HepG2 (cell line): ENCODE results near the gene RNASE11.
"Not testable (repeated sequence)": the region's sequence is repeated elsewhere in the genome, so short reads cannot be mapped to it uniquely, and the experiment has no call there.

Source experiments
- ARNT ChIP-seq: fragments of 450-650 bp; IDR thresholded peaks from 2 replicates; pipeline ENCODE4 v1.6.1; 2017
- FOSL1 ChIP-seq: sonication (generic); formaldehyde crosslinking; IDR thresholded peaks from 2 replicates; pipeline ENCODE4 v1.9.0; 2021; ENCODE audit warnings: missing genetic modification reagents, borderline replicate concordance
- POLR2A ChIP-seq, 2 experiments: IDR thresholded peaks; 2 replicates each; pipeline ENCODE4 v1.6.1; 2011; ENCODE audit warnings: low read depth in 2 of 2, low read length in 2 of 2, mild to moderate bottlenecking in 1 of 2, moderate library complexity in 1 of 2; ENCODE audit not compliant: insufficient read depth in 1 of 2
- ZFP36L1 ChIP-seq: sonication (generic); formaldehyde crosslinking; IDR thresholded peaks from 2 replicates; pipeline ENCODE4 v1.8.0; 2022; ENCODE audit warnings: mild to moderate bottlenecking, missing genetic modification reagents, moderate library complexity
- ZNF292 ChIP-seq: sonication (generic); formaldehyde crosslinking; IDR thresholded peaks from 2 replicates; pipeline ENCODE4 v1.8.1; 2022; ENCODE audit warnings: mild to moderate bottlenecking, low read depth, missing genetic modification reagents, borderline replicate concordance
- TF ChIP-seq, protein P1 (sequence below): sonication (generic); formaldehyde crosslinking; IDR thresholded peaks from 2 replicates; pipeline ENCODE4 v1.8.1; 2022; ENCODE audit warnings: mild to moderate bottlenecking, missing genetic modification reagents
- TF ChIP-seq, protein P2 (sequence below): sonication (generic); formaldehyde crosslinking; IDR thresholded peaks from 2 replicates; pipeline ENCODE4 v1.8.0; 2022; ENCODE audit warnings: mild to moderate bottlenecking, missing genetic modification reagents, moderate library complexity
- TF ChIP-seq, protein P3 (sequence below): sonication (generic); formaldehyde crosslinking; IDR thresholded peaks from 2 replicates; pipeline ENCODE4 v1.4.0; 2020; ENCODE audit warnings: missing genetic modification reagents
- TF ChIP-seq, protein P4 (sequence below): sonication (generic); formaldehyde crosslinking; IDR thresholded peaks from 2 replicates; pipeline ENCODE4 v1.5.1; 2020; ENCODE audit warnings: mild to moderate bottlenecking, moderate library complexity, missing genetic modification reagents
- TF ChIP-seq, protein P5 (sequence below): sonication (generic); formaldehyde crosslinking; IDR thresholded peaks from 2 replicates; pipeline ENCODE4 v1.5.1; 2020; ENCODE audit warnings: missing genetic modification reagents, mild to moderate bottlenecking, borderline replicate concordance
- TF ChIP-seq, protein P6 (sequence below): IDR thresholded peaks from 2 replicates; pipeline ENCODE4 v1.6.1; 2016; ENCODE audit warnings: low read depth, control low read depth

DNA sequence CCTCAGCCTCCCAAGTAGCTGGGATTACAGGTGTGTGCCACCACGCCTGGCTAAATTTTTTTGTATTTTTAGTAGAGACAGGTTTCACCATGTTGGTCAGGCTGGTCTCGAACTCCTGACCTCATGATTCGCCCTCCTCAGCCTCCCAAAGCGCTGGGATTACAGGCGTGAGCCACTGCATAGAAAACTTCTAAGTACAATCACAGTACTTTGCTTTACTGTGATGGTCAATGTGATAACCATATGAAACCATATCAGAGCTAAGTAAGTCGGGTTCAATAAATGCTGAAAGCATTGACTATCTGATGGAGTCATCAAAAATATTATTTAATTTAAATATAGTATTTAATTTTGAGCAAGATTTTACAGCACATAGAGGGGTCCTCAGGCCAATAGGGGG is 31.9 kb upstream of the RNASE11 start:
- TF ChIP-seq, protein P1, sequence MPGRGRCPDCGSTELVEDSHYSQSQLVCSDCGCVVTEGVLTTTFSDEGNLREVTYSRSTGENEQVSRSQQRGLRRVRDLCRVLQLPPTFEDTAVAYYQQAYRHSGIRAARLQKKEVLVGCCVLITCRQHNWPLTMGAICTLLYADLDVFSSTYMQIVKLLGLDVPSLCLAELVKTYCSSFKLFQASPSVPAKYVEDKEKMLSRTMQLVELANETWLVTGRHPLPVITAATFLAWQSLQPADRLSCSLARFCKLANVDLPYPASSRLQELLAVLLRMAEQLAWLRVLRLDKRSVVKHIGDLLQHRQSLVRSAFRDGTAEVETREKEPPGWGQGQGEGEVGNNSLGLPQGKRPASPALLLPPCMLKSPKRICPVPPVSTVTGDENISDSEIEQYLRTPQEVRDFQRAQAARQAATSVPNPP (CRISPR knock-in tag) = not testable (repeated sequence)
- TF ChIP-seq FOSL1 (CRISPR knock-in tag); ZNF292 (CRISPR knock-in tag); POLR2A (IDR thresholded peaks at IDR 0.05; ENCODE audit: insufficient read depth in 1 of 2, low read depth in 2 of 2, low read length in 2 of 2); ARNT; ZFP36L1: not testable (repeated sequence)
- TF ChIP-seq, protein P2, sequence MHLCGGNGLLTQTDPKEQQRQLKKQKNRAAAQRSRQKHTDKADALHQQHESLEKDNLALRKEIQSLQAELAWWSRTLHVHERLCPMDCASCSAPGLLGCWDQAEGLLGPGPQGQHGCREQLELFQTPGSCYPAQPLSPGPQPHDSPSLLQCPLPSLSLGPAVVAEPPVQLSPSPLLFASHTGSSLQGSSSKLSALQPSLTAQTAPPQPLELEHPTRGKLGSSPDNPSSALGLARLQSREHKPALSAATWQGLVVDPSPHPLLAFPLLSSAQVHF (CRISPR knock-in tag) = not testable (repeated sequence)
- TF ChIP-seq, protein P3, sequence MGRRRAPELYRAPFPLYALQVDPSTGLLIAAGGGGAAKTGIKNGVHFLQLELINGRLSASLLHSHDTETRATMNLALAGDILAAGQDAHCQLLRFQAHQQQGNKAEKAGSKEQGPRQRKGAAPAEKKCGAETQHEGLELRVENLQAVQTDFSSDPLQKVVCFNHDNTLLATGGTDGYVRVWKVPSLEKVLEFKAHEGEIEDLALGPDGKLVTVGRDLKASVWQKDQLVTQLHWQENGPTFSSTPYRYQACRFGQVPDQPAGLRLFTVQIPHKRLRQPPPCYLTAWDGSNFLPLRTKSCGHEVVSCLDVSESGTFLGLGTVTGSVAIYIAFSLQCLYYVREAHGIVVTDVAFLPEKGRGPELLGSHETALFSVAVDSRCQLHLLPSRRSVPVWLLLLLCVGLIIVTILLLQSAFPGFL = not testable (repeated sequence)
- TF ChIP-seq, protein P4, sequence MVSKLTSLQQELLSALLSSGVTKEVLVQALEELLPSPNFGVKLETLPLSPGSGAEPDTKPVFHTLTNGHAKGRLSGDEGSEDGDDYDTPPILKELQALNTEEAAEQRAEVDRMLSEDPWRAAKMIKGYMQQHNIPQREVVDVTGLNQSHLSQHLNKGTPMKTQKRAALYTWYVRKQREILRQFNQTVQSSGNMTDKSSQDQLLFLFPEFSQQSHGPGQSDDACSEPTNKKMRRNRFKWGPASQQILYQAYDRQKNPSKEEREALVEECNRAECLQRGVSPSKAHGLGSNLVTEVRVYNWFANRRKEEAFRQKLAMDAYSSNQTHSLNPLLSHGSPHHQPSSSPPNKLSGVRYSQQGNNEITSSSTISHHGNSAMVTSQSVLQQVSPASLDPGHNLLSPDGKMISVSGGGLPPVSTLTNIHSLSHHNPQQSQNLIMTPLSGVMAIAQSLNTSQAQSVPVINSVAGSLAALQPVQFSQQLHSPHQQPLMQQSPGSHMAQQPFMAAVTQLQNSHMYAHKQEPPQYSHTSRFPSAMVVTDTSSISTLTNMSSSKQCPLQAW = not testable (repeated sequence)
- TF ChIP-seq, protein P5, sequence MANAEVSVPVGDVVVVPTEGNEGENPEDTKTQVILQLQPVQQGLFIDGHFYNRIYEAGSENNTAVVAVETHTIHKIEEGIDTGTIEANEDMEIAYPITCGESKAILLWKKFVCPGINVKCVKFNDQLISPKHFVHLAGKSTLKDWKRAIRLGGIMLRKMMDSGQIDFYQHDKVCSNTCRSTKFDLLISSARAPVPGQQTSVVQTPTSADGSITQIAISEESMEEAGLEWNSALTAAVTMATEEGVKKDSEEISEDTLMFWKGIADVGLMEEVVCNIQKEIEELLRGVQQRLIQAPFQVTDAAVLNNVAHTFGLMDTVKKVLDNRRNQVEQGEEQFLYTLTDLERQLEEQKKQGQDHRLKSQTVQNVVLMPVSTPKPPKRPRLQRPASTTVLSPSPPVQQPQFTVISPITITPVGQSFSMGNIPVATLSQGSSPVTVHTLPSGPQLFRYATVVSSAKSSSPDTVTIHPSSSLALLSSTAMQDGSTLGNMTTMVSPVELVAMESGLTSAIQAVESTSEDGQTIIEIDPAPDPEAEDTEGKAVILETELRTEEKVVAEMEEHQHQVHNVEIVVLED (CRISPR knock-in tag) = not testable (repeated sequence)
- TF ChIP-seq, protein P6, sequence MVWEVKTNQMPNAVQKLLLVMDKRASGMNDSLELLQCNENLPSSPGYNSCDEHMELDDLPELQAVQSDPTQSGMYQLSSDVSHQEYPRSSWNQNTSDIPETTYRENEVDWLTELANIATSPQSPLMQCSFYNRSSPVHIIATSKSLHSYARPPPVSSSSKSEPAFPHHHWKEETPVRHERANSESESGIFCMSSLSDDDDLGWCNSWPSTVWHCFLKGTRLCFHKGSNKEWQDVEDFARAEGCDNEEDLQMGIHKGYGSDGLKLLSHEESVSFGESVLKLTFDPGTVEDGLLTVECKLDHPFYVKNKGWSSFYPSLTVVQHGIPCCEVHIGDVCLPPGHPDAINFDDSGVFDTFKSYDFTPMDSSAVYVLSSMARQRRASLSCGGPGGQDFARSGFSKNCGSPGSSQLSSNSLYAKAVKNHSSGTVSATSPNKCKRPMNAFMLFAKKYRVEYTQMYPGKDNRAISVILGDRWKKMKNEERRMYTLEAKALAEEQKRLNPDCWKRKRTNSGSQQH (CRISPR knock-in tag) = not testable (repeated sequence)
